GM19099 (cell line): ENCODE results near the gene NDUFV1.
A peak's percentile ranks its signal among the peaks of the same experiment; 100 is the strongest.

Experiments
- POLR2A ChIP-seq: IDR thresholded peaks from 3 replicates; pipeline ENCODE4 v1.6.1; 2011; ENCODE audit warnings: low read depth; ENCODE audit not compliant: insufficient read length; ENCODE audit errors: extremely low read depth

Gene NDUFV1

DNA sequence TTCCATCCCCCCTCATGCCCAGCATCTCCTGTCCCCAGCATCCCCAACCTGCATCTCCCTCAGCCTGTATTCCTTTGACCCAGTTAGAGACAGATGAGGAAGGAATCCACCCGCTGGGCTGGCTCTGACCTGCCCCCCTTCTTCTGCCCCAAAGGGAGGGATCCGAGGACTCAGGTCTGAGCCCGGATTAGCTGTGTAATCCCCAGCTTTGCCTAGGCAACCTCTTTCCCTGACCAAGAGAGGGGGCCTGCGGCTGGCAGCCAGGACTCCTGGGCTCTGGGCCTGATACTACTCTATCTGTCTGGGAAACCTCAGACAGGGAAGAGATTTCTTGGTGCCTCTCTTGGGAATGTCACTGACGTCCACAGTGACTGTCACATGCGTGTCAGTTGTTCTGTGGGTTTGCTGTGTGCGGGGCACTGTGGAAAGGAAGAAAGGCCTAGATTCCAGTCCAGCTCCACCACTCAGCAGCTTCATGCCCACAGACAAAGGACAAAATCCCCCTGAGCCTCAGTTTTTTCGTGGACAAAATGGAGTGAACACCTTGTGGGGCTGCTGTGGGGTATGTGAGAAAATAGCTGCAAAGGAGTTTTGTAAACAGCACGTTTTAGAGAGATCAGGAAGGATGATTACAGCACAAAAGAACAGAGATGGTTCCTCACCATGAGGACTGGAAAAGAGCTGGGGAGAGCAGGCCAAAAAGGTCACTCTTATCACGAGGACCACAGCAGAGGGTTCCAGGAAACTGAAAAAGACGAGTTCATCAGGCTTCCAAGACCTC, 1.3 kb upstream of the NDUFV1 start:
- no peak for TF ChIP-seq POLR2A

DNA sequence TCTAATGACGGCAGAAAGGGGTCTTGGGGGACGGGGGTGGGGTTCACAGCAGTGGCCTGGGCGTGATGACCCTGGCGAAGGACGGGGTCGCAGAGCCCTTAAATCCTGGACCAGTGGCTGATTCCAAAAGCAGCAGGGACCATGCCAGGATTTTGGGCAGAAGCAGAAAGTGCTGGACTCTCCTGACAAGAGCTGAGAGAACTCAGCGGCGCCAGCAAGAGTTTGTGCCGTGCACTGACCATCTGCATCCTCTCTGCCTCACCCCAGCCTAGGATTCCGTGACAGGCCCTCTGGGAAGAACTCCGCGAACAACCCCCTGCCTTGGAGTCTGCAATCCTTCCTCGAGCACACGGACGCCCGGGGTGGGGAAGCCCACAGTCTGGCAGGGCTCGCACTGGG, 644 bp upstream of the NDUFV1 start:
- no peak for TF ChIP-seq POLR2A

DNA sequence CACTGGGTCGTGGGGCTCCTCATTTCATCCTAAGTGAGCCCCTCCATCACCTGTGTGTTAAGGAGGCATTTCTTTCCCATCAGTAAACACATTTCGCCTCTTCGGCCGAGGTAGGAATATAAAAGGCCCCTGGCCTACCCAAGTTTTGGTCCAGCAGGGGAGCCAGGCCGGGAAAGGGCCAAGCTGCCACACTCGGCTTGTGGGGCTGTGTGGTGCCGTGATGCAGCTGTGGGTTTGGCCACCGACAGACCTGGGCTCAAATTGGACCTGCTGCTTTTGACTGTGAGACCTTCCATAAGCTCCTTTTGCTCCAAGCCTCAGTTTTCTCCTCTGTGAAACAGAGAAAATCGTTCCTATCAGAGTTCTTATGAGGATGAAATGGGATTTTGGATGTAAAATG, 771 bp downstream of the NDUFV1 start:
- TF ChIP-seq POLR2A, result no peak

DNA sequence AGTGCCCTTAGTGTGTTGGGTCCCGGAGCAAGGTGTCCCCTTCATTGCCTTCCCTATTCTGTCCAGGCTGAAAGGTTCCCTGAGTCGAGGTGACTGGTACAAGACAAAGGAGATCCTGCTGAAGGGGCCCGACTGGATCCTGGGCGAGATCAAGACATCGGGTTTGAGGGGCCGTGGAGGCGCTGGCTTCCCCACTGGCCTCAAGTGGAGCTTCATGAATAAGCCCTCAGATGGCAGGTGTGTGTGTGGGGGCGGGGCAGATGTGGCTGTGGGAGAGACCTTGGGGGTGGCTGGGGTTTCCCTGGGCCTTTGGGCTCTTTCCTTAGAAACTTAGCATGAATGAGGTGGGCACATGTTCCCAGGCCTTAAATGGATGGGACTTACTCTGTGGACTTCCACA, 1.8 kb downstream of the NDUFV1 start:
- TF ChIP-seq POLR2A, result no peak

DNA sequence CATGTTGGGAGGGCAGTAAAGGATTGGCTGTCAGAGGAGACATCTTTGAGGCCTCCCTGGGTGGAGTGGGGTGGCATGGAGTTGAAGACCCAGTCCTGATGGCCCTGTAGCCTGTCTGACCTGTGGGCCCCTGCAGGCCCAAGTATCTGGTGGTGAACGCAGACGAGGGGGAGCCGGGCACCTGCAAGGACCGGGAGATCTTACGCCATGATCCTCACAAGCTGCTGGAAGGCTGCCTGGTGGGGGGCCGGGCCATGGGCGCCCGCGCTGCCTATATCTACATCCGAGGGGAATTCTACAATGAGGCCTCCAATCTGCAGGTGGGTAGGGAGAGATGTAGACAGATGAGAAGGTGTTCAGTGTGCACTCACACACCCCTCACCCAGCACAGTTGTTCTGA, 2.6 kb downstream of the NDUFV1 start:
- TF ChIP-seq POLR2A, result no peak

DNA sequence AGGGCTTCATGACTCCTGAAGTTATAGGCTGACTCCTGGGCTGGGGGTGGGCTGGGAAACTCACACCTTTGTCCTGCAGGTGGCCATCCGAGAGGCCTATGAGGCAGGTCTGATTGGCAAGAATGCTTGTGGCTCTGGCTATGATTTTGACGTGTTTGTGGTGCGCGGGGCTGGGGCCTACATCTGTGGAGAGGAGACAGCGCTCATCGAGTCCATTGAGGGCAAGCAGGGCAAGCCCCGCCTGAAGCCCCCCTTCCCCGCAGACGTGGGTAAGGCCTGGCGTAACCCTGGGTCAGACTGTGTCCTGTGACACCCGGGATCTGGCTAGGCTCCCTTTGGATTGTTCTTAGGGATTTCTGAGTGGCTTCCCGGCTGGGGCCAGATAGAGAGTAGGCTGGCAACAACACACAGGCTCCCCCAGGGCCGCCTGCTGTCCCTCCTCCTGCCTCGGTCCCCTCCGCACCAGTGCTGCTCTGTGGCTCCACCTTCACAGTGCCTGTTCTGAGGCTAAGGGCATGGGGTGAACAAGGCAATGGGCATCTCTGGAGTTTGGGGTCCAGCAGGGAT, 3.6 kb downstream of the NDUFV1 start:
- no peak for TF ChIP-seq POLR2A

DNA sequence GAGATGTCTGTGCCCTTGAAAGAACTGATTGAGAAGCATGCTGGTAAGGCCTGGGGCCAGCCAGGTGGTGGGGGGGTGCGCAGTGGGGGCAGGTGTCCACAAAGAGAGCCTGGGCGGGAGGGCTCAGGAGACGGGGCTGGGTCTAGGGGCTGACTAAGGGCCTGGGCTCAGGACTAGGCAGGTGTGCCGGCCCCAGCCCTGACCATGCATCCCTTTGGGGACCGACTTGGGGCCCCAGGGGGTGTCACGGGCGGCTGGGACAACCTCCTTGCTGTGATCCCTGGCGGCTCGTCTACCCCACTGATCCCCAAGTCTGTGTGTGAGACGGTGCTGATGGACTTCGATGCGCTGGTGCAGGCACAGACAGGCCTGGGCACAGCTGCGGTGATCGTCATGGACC, 4.4 kb downstream of the NDUFV1 start:
- no peak for TF ChIP-seq POLR2A

DNA sequence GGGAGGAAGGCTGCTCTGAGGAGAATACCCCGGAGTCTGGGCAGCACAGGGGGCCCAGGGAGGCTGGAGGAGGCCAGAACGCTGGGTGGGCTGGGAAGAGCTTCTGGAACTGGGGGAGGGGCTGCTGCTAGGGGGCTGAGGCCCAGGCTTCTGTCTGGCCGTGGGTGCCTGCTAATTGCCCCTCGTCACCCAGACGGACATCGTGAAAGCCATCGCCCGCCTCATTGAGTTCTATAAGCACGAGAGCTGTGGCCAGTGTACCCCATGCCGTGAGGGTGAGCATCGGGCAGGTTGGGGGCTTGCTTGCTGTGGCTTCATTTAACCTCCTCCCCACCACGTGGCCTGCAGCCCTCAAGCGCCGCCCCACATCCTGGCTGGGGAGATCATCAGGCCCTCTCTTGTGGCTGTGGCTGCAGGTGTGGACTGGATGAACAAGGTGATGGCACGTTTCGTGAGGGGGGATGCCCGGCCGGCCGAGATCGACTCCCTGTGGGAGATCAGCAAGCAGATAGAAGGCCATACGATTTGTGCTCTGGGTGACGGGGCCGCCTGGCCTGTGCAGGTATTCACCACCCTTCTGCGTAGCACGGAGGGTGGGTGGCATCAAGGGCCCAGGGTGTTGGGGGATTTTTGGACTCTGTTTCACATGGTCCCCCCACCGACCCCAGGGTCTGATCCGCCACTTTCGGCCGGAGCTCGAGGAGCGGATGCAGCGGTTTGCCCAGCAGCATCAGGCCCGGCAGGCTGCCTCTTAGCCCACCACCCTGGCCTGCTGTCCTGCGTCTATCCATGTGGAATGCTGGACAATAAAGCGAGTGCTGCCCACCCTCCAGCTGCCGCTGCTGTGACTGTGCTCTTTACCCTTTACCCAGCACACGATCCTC, 5.2 kb downstream of the NDUFV1 start:
- no peak for TF ChIP-seq POLR2A

DNA sequence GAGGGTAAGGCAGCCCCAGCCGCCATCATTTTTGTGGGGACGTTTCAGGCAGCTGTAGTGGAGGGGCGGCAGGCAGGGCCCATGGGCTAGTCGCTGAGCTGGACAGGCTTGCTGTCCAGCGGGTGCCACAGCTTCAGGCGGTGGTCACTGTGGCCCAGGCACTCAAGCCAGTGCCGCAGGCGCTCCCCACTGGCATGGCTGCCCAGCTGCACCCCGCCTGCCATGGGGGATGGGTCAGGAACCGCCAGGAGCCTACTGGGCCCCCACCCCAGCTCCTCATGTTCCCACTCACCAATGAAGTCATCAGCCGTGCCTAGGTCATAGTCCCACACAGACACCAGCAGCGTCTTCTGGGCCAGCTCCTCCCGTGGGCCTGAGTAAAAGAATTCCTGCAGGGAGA, 6.0 kb downstream of the NDUFV1 start:
- TF ChIP-seq POLR2A, result no peak

DNA sequence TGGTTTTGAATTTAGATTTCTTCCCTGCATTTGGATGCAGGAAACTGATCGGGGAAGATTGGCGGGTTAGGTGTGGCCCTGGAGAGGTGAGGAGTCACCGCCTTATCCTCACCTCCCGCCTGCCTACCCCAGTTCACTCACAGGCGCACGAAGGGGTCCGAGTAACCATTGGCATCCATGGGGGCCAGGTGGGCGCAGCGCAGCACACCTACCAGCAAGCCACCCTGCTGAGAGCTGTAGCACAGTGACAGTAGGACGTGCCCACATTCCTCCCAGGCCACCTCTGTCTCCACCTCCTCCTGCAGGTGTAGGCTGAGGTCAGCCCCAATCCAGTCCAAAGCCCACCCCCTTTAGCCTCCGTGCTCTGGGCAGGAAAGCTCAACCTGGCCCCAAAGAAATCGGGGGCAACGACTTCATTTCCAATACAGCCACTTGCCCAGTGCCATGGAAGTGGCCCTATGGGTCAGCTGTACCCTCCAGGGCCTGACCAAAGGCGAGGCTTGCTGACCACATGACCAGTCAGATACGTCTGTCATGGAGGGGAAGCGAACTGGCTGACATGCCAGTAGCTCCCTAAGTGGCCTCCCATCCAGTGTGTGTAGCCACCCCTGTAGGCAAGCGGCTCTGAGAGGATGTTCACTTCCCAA, 6.7 kb downstream of the NDUFV1 start:
- TF ChIP-seq POLR2A, result no peak

DNA sequence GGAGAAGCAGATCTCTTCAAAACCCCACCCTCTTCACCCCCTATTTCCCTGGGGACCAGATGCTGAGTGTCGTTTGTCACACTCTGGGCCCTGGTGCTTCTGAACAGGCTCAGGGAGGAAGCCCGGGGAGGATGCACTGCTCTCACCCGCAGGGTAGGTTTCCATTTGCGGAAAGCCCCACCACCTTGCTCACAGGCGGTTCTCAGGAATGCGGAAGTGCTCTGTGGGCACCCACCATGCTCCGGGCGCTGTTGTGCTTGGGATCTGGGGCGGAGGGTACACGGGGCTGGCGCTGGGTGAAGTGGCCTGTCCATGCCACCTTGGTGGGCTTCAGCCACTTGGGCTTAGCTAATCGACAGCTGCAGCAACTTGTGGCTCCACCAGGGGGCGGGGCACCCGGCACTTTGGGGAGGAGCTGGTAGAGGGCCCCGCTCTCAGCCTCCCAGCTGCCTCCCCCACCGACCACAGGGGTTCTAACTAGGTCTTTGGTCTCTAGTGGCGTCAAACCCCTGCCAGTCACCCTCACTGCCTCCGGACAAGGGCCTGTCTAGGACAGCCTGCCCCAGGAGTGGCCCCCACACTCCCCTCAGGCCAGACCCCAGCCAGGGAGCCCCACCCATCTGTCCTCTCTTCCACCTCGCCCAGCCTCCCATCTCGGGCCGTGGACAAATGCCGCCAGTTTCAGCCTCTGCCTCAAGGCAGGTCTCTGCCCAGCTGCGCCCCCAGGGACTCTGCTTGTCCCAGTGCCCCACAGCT, 7.4 kb downstream of the NDUFV1 start:
- TF ChIP-seq POLR2A, result peak; percentile 73

DNA sequence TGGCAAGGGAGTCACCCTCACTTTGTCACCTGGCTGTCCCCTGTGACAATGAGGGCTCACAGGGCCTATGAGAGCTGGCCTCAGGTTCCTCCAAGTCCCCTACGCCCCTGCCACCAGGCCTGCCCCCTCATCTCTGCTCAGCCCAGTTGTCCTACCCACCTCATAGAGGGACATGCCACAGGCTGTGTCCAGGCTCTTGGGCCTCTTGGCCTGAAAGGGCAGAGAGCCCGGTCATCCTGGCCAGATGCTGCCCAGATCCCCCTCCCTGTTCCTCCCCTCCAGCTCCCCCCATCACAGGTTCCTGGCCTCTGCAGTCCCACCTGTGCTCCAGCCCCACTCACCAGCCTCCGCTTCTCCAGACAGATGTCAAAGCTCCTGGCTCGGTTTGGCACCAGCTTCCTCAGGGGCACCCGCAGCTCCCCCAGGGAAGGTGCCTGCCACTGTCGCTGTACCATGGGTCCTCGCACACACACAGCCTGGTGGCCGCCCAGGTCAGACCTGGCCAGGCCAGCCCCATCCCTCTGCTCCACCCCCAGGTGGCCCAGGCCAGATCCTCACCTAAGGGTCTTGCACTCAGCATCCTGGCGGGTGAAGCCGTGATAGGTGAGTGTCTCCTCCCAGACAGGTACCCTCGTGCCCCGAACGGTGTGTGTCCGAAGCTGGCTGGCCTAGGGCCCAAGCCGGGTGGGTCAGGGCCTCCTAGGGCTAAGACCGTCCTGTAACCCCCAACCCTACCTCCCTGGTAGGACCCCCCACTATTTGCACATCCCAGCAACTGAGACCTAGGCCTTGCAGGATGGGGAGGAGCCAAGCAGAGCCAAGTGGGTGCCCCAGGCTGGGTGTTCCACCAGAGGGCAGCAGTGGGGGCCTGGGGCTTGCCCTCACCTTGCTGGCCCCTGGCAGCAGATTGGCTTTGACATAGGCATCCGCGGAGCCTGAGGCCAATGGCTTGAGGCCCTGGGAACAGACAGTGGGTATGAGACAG, 8.3 kb downstream of the NDUFV1 start:
- TF ChIP-seq POLR2A, result no peak

DNA sequence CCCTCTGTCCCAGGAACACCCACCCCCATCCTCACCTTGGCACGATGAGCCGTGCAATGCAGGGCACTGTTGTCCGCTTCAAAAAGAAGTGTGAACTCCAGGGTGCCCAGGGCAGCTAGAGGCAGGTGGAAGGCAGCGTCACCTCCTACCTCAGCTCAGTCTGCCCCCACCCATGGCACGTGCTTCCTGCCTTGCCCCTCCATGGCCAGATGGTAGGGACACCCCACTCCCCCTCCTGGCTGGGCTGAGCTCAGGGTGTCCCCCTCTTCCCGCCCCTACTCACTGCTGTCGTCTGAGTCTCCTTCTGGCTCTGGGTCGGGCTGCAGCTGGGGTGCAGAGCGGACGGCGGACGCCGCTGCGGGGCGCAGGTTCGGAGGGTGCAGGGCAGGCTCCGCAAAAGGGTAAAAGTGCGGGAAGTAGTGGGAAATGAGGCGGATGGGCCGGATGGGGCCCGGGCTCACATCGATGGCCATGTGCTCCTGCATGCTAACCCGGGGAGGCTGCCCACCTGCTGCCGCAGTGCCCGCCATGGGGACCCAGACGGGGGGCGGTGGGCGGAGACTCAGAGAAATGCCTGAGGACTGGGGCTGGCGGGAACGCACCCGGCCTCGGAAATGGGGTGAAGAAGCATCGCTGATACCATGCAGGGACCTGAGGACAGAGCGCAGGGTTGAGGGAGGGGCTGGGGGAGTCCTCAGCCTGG, 9.1 kb downstream of the NDUFV1 start:
- TF ChIP-seq POLR2A, result no peak
